Measurements from ENCODE around the gene TNFSF15. TPM values are rescaled to one million over a fixed set of nuclear protein-coding genes. Genes with fewer than 3 reads are reported as not detected.
"Not testable (repeated sequence)": the region's sequence is repeated elsewhere in the genome, so short reads cannot be mapped to it uniquely, and the experiment has no call there.

The TNFSF15 gene
- total RNA-seq, 1 donor from 2014 or later: 0.52 TPM

- H3K27ac ChIP-seq (ENCODE audit: low read depth, low read length): no peak overlapping the region
- no peaks in the 10 kb centered on the region for H3K36me3 ChIP-seq (ENCODE audit: control insufficient read depth in 3 of 3, insufficient read depth in 3 of 3, low read length in 3 of 3)
- H3K9ac ChIP-seq (ENCODE audit: low read depth in 1 of 3, low read length in 3 of 3): no peak overlapping the region
- H3K9me3 ChIP-seq (ENCODE audit: control insufficient read depth in 3 of 3, low read length in 3 of 3): no peaks in the 10 kb centered on the region
- no peak overlapping the region for H3K4me3 ChIP-seq (ENCODE audit: low read length in 3 of 3)
- H3K4me1 ChIP-seq (ENCODE audit: control insufficient read depth in 3 of 3, insufficient read depth in 3 of 3, low read length in 3 of 3): peaks cover 0 to 6% (median 3%) of the 10 kb centered on the region in 3 donors
- no peaks in the 10 kb centered on the region for H3K27me3 ChIP-seq (ENCODE audit: control insufficient read depth in 3 of 3, insufficient read depth in 3 of 3, low read length in 3 of 3)
Measured at GRCh38 chr9:114742947-114743346, 62.9 kb downstream of the TNFSF15 start.

GRCh38 chr9:114741521-114741920, 64.3 kb downstream of the TNFSF15 start:
- not testable (repeated sequence) for H3K4me1 ChIP-seq (ENCODE audit: control insufficient read depth in 3 of 3, insufficient read depth in 3 of 3, low read length in 3 of 3); H3K27ac ChIP-seq (ENCODE audit: low read depth, low read length); H3K27me3 ChIP-seq (ENCODE audit: control insufficient read depth in 3 of 3, insufficient read depth in 3 of 3, low read length in 3 of 3); H3K9me3 ChIP-seq (ENCODE audit: control insufficient read depth in 3 of 3, low read length in 3 of 3); H3K36me3 ChIP-seq (ENCODE audit: control insufficient read depth in 3 of 3, insufficient read depth in 3 of 3, low read length in 3 of 3); H3K9ac ChIP-seq (ENCODE audit: low read depth in 1 of 3, low read length in 3 of 3); H3K4me3 ChIP-seq (ENCODE audit: low read length in 3 of 3)

- Histone ChIP-seq H3K9me3 (ENCODE audit: control insufficient read depth in 3 of 3, low read length in 3 of 3) (no peaks in the 10 kb centered on the region), H3K36me3 (ENCODE audit: control insufficient read depth in 3 of 3, insufficient read depth in 3 of 3, low read length in 3 of 3) (no peaks in the 10 kb centered on the region), H3K27ac (ENCODE audit: low read depth, low read length) (no peak overlapping the region), H3K4me3 (ENCODE audit: low read length in 3 of 3) (no peak overlapping the region), H3K4me1 (ENCODE audit: control insufficient read depth in 3 of 3, insufficient read depth in 3 of 3, low read length in 3 of 3) (no peaks in the 10 kb centered on the region), H3K27me3 (ENCODE audit: control insufficient read depth in 3 of 3, insufficient read depth in 3 of 3, low read length in 3 of 3) (no peaks in the 10 kb centered on the region), H3K9ac (ENCODE audit: low read depth in 1 of 3, low read length in 3 of 3) (no peak overlapping the region)
Measured at GRCh38 chr9:114738581-114739316, 67.1 kb downstream of the TNFSF15 start.

- Histone ChIP-seq H3K27ac (ENCODE audit: low read depth, low read length) (no peak overlapping the region), H3K9ac (ENCODE audit: low read depth in 1 of 3, low read length in 3 of 3) (no peak overlapping the region), H3K9me3 (ENCODE audit: control insufficient read depth in 3 of 3, low read length in 3 of 3) (no peaks in the 10 kb centered on the region), H3K27me3 (ENCODE audit: control insufficient read depth in 3 of 3, insufficient read depth in 3 of 3, low read length in 3 of 3) (no peaks in the 10 kb centered on the region), H3K4me1 (ENCODE audit: control insufficient read depth in 3 of 3, insufficient read depth in 3 of 3, low read length in 3 of 3) (no peaks in the 10 kb centered on the region), H3K36me3 (ENCODE audit: control insufficient read depth in 3 of 3, insufficient read depth in 3 of 3, low read length in 3 of 3) (no peaks in the 10 kb centered on the region), H3K4me3 (ENCODE audit: low read length in 3 of 3) (no peak overlapping the region)
Measured at GRCh38 chr9:114737847-114738246, 68.0 kb downstream of the TNFSF15 start.

GRCh38 chr9:114737118-114737517, 68.7 kb downstream of the TNFSF15 start:
- no peak overlapping the region for H3K9ac ChIP-seq (ENCODE audit: low read depth in 1 of 3, low read length in 3 of 3)
- H3K27ac ChIP-seq (ENCODE audit: low read depth, low read length): no peak overlapping the region
- no peaks in the 10 kb centered on the region for H3K9me3 ChIP-seq (ENCODE audit: control insufficient read depth in 3 of 3, low read length in 3 of 3)
- no peak overlapping the region for H3K4me3 ChIP-seq (ENCODE audit: low read length in 3 of 3)
- H3K36me3 ChIP-seq (ENCODE audit: control insufficient read depth in 3 of 3, insufficient read depth in 3 of 3, low read length in 3 of 3): no peaks in the 10 kb centered on the region
- no peaks in the 10 kb centered on the region for H3K4me1 ChIP-seq (ENCODE audit: control insufficient read depth in 3 of 3, insufficient read depth in 3 of 3, low read length in 3 of 3)
- no peaks in the 10 kb centered on the region for H3K27me3 ChIP-seq (ENCODE audit: control insufficient read depth in 3 of 3, insufficient read depth in 3 of 3, low read length in 3 of 3)

GRCh38 chr9:114735704-114736103, 70.1 kb downstream of the TNFSF15 start:
- Histone ChIP-seq H3K27me3 (ENCODE audit: control insufficient read depth in 3 of 3, insufficient read depth in 3 of 3, low read length in 3 of 3) (no peaks in the 10 kb centered on the region), H3K9ac (ENCODE audit: low read depth in 1 of 3, low read length in 3 of 3) (no peak overlapping the region), H3K9me3 (ENCODE audit: control insufficient read depth in 3 of 3, low read length in 3 of 3) (no peaks in the 10 kb centered on the region), H3K27ac (ENCODE audit: low read depth, low read length) (no peak overlapping the region), H3K4me1 (ENCODE audit: control insufficient read depth in 3 of 3, insufficient read depth in 3 of 3, low read length in 3 of 3) (no peaks in the 10 kb centered on the region), H3K4me3 (ENCODE audit: low read length in 3 of 3) (no peak overlapping the region), H3K36me3 (ENCODE audit: control insufficient read depth in 3 of 3, insufficient read depth in 3 of 3, low read length in 3 of 3) (no peaks in the 10 kb centered on the region)

GRCh38 chr9:114735139-114735538, 70.7 kb downstream of the TNFSF15 start:
- H3K27me3 ChIP-seq (ENCODE audit: control insufficient read depth in 3 of 3, insufficient read depth in 3 of 3, low read length in 3 of 3); H3K4me1 ChIP-seq (ENCODE audit: control insufficient read depth in 3 of 3, insufficient read depth in 3 of 3, low read length in 3 of 3); H3K27ac ChIP-seq (ENCODE audit: low read depth, low read length); H3K9ac ChIP-seq (ENCODE audit: low read depth in 1 of 3, low read length in 3 of 3); H3K9me3 ChIP-seq (ENCODE audit: control insufficient read depth in 3 of 3, low read length in 3 of 3); H3K36me3 ChIP-seq (ENCODE audit: control insufficient read depth in 3 of 3, insufficient read depth in 3 of 3, low read length in 3 of 3); H3K4me3 ChIP-seq (ENCODE audit: low read length in 3 of 3): not testable (repeated sequence)

Other genes starting within 250 kb of the TNFSF15 start
- gene ATP6V1G1, start 218.3 kb downstream of the TNFSF15 start, total RNA-seq: 56.9 TPM
- 2.6 TPM for gene TMEM268, start 194.7 kb downstream of the TNFSF15 start, total RNA-seq
- gene TEX53, start 148.2 kb downstream of the TNFSF15 start, total RNA-seq: not detected
- gene TEX48, start 123.8 kb downstream of the TNFSF15 start, total RNA-seq: not detected
- 1.0 TPM for gene TNFSF8, start 124.6 kb upstream of the TNFSF15 start, total RNA-seq

Data from skeletal muscle tissue (tissue), 4 donors.